Measurements from ENCODE around the gene CENPE. TPM values are rescaled to one million over a fixed set of nuclear protein-coding genes. Genes with fewer than 3 reads are reported as not detected.

Gene CENPE
- total RNA-seq, 2 experiments from 2014 or later: 41.9 to 49.1 TPM

GRCh38 chr4:103091601-103092223, 106.4 kb downstream of the CENPE start:
- ChIA-PET POLR2A (no interaction called here), CTCF (interaction anchor here (0.6 to 6.2 kb wide), 31 partner anchors 9 to 733 kb away, joined by 3 to 65 read pairs (median 4); partner anchors contain the start of genes BDH2, SLC9B2 and UBE2D3)
- intact Hi-C loops (cut with micrococcal nuclease): loop anchor here (1.0 to 10.0 kb wide), 7 partner anchors 45 to 827 kb away; partner anchors contain the start of genes MANBA and SLC9B1
- Mint-ChIP-seq H3K4me3 (no peak overlapping the region), H3K27me3 (no peaks in the 10 kb centered on the region), H3K9me3 (no peaks in the 10 kb centered on the region), H3K4me1 (ENCODE audit: low read depth) (peaks cover 14% of the 10 kb centered on the region), H3K36me3 (peaks cover 15% of the 10 kb centered on the region), H3K27ac (no peak overlapping the region)
- DNase-seq: peak; percentile 36

- no peaks in the 10 kb centered on the region for H3K9me3 Mint-ChIP-seq
- ChIA-PET POLR2A (no interaction called here), CTCF (interaction anchor here (1.6 to 6.2 kb wide), 6 partner anchors 9 to 641 kb away, joined by 3 to 65 read pairs (median 9); partner anchors contain the start of genes BDH2 and SLC9B2)
- H3K27me3 Mint-ChIP-seq: no peaks in the 10 kb centered on the region
- H3K4me3 Mint-ChIP-seq: no peak overlapping the region
- no peak for DNase-seq
- intact Hi-C loops (cut with micrococcal nuclease): no loop called here
- peaks cover 21% of the 10 kb centered on the region for H3K36me3 Mint-ChIP-seq
- H3K27ac Mint-ChIP-seq: no peak overlapping the region
- peaks cover 13% of the 10 kb centered on the region for H3K4me1 Mint-ChIP-seq (ENCODE audit: low read depth)
Observed at GRCh38 chr4:103089481-103089880, 108.7 kb downstream of the CENPE start.

GRCh38 chr4:103086551-103086950, 111.6 kb downstream of the CENPE start:
- CTCF ChIA-PET: interaction anchor here (1.9 kb wide), 1 partner anchor 40 kb away, joined by 8 read pairs; no protein-coding TSS in a partner anchor

GRCh38 chr4:103085555-103086196, 112.5 kb downstream of the CENPE start:
- DNase-seq: no peak
- no peaks in the 10 kb centered on the region for H3K4me1 Mint-ChIP-seq (ENCODE audit: low read depth)
- intact Hi-C loops (cut with micrococcal nuclease): no loop called here
- H3K9me3 Mint-ChIP-seq: no peaks in the 10 kb centered on the region
- H3K4me3 Mint-ChIP-seq: no peak overlapping the region
- no peak overlapping the region for H3K27ac Mint-ChIP-seq
- ChIA-PET CTCF (no interaction called here), POLR2A (no interaction called here)
- peaks cover 22% of the 10 kb centered on the region for H3K36me3 Mint-ChIP-seq
- H3K27me3 Mint-ChIP-seq: no peaks in the 10 kb centered on the region

More at GRCh38 chr4:103086551-103086950, 111.6 kb downstream of the CENPE start:
- H3K27ac Mint-ChIP-seq: no peak overlapping the region
- no peaks in the 10 kb centered on the region for H3K27me3 Mint-ChIP-seq
- H3K9me3 Mint-ChIP-seq: no peaks in the 10 kb centered on the region
- POLR2A ChIA-PET: no interaction called here
- H3K4me1 Mint-ChIP-seq (ENCODE audit: low read depth): peaks cover 1% of the 10 kb centered on the region
- peaks cover 22% of the 10 kb centered on the region for H3K36me3 Mint-ChIP-seq
- DNase-seq: no peak
- intact Hi-C loops (cut with micrococcal nuclease): no loop called here
- H3K4me3 Mint-ChIP-seq: no peak overlapping the region

- H3K27ac Mint-ChIP-seq: no peak overlapping the region
- H3K4me3 Mint-ChIP-seq: no peak overlapping the region
- ChIA-PET CTCF (interaction anchor here (0.7 to 4.8 kb wide), 2 partner anchors 13 to 36 kb away, joined by 3 to 23 read pairs; no protein-coding TSS in a partner anchor), POLR2A (no interaction called here)
- intact Hi-C loops (cut with micrococcal nuclease): loop anchor here (5.0 to 10.0 kb wide), 2 partner anchors 295 to 577 kb away; partner anchors contain the start of gene NFKB1
- H3K9me3 Mint-ChIP-seq: no peaks in the 10 kb centered on the region
- peaks cover 10% of the 10 kb centered on the region for H3K36me3 Mint-ChIP-seq
- peaks cover 25% of the 10 kb centered on the region for H3K4me1 Mint-ChIP-seq (ENCODE audit: low read depth)
- no peak for DNase-seq
- H3K27me3 Mint-ChIP-seq: no peaks in the 10 kb centered on the region
Observed at GRCh38 chr4:103079621-103080020, 118.5 kb downstream of the CENPE start.

GRCh38 chr4:103076747-103077347, 121.3 kb downstream of the CENPE start, which contains the start of gene SLC9B2:
TSS of gene SLC9B2 (minus strand) at chr4:103076761. CDS start at chr4:103067550, 9,211 bp downstream.
- Mint-ChIP-seq H3K27me3 (no peaks in the 10 kb centered on the region), H3K27ac (peak within 1 kb of the TSS; percentile 99), H3K4me3 (peak within 1 kb of the TSS; percentile 79), H3K36me3 (peaks cover 15% of the 10 kb centered on the region), H3K9me3 (no peaks in the 10 kb centered on the region), H3K4me1 (ENCODE audit: low read depth) (peaks cover 42% of the 10 kb centered on the region)
- ChIA-PET POLR2A (interaction anchor here (1.0 to 1.4 kb wide), 4 partner anchors 19 to 251 kb away, joined by 3 to 9 read pairs (median 5); partner anchors contain the start of gene CISD2), CTCF (interaction anchor here (0.6 to 3.0 kb wide), 8 partner anchors 12 to 260 kb away, joined by 3 to 11 read pairs (median 4); partner anchors contain the start of gene BDH2)
- intact Hi-C loops (cut with micrococcal nuclease): loop anchor here (1.0 to 10.0 kb wide), 7 partner anchors 22 to 732 kb away; partner anchors contain the start of genes BDH2, CISD2, NFKB1 and SLC39A8
- peak; percentile 30 for DNase-seq

- peaks cover 12% of the 10 kb centered on the region for H3K36me3 Mint-ChIP-seq
- ChIA-PET POLR2A (interaction anchor here (0.7 to 1.6 kb wide), 7 partner anchors 20 to 251 kb away, joined by 3 to 9 read pairs (median 4); partner anchors contain the start of genes CISD2, SLC9B1 and UBE2D3), CTCF (interaction anchor here (0.6 to 3.0 kb wide), 10 partner anchors 13 to 260 kb away, joined by 3 to 11 read pairs (median 4); partner anchors contain the start of gene BDH2)
- H3K4me1 Mint-ChIP-seq (ENCODE audit: low read depth): peaks cover 42% of the 10 kb centered on the region
- no peaks in the 10 kb centered on the region for H3K9me3 Mint-ChIP-seq
- peak overlapping the region; percentile 79 for H3K4me3 Mint-ChIP-seq
- no peaks in the 10 kb centered on the region for H3K27me3 Mint-ChIP-seq
- peak; percentile 72 for DNase-seq
- H3K27ac Mint-ChIP-seq: peak overlapping the region; percentile 99
- intact Hi-C loops (cut with micrococcal nuclease): loop anchor here (1.0 to 10.0 kb wide), 9 partner anchors 23 to 731 kb away; partner anchors contain the start of genes BDH2, CISD2, NFKB1 and SLC39A8
Observed at GRCh38 chr4:103075894-103076746, 122.0 kb downstream of the CENPE start.

GRCh38 chr4:103075435-103075893, 122.7 kb downstream of the CENPE start:
- peak overlapping the region; percentile 79 for H3K4me3 Mint-ChIP-seq

GRCh38 chr4:103074744-103075434, 123.3 kb downstream of the CENPE start:
- H3K36me3 Mint-ChIP-seq: peaks cover 12% of the 10 kb centered on the region
- no peaks in the 10 kb centered on the region for H3K9me3 Mint-ChIP-seq
- peak overlapping the region; percentile 79 for H3K4me3 Mint-ChIP-seq
- DNase-seq: no peak
- CTCF ChIA-PET: interaction anchor here (0.9 to 3.0 kb wide), 4 partner anchors 14 to 484 kb away, joined by 3 to 11 read pairs (median 4); no protein-coding TSS in a partner anchor
- intact Hi-C loops (cut with micrococcal nuclease): loop anchor here (2.0 to 10.0 kb wide), 4 partner anchors 24 to 573 kb away; partner anchors contain the start of gene NFKB1
- H3K27me3 Mint-ChIP-seq: no peaks in the 10 kb centered on the region
- POLR2A ChIA-PET: interaction anchor here (0.7 to 1.6 kb wide), 3 partner anchors 55 to 247 kb away, joined by 3 to 5 read pairs (median 4); partner anchors contain the start of genes CISD2, SLC9B1 and UBE2D3
- H3K27ac Mint-ChIP-seq: peak overlapping the region; percentile 99
- peaks cover 42% of the 10 kb centered on the region for H3K4me1 Mint-ChIP-seq (ENCODE audit: low read depth)

More at GRCh38 chr4:103075435-103075893, 122.7 kb downstream of the CENPE start:
- DNase-seq: no peak
- ChIA-PET CTCF (interaction anchor here (1.2 to 3.0 kb wide), 3 partner anchors 14 to 23 kb away, joined by 3 to 11 read pairs (median 4); no protein-coding TSS in a partner anchor), POLR2A (interaction anchor here (0.7 to 1.6 kb wide), 3 partner anchors 56 to 248 kb away, joined by 3 to 5 read pairs (median 4); partner anchors contain the start of genes CISD2, SLC9B1 and UBE2D3)
- Mint-ChIP-seq H3K4me1 (ENCODE audit: low read depth) (peaks cover 42% of the 10 kb centered on the region), H3K9me3 (no peaks in the 10 kb centered on the region), H3K27ac (peak overlapping the region; percentile 99), H3K27me3 (no peaks in the 10 kb centered on the region), H3K36me3 (peaks cover 12% of the 10 kb centered on the region)
- intact Hi-C loops (cut with micrococcal nuclease): loop anchor here (2.0 to 10.0 kb wide), 4 partner anchors 25 to 573 kb away; partner anchors contain the start of gene NFKB1
